ENCODE measurements around the gene CACNA1A. TPM values are rescaled to one million over a fixed set of nuclear protein-coding genes. Genes with fewer than 3 reads are reported as not detected.
A peak's percentile ranks its signal among the peaks of the same experiment; 100 is the strongest.

Gene CACNA1A
- total RNA-seq, 1 donor, result 42.8 TPM

DNA sequence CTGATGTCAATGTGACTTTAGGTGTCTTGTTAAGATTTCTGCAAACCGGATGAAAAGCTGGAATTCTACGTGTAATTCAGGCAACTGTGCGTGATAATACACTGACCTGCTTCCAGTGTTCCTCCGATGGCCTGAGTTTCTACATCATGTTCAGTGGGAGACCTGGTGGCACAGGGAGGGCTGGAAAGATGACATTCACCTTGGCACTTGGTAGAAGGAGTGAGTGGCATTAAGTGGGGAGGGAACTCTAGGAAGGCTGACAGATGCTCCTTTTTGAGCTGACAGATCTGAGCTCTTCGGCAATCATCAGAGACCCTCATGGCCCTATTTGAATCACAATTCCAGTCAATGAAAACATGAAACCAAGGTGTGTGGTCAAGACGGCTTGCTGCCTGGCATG is 4.0 kb downstream of the CACNA1A start:
- no peak overlapping the region for H3K4me3 ChIP-seq (ENCODE audit: low read depth, low read length)
- TF ChIP-seq, protein P1, sequence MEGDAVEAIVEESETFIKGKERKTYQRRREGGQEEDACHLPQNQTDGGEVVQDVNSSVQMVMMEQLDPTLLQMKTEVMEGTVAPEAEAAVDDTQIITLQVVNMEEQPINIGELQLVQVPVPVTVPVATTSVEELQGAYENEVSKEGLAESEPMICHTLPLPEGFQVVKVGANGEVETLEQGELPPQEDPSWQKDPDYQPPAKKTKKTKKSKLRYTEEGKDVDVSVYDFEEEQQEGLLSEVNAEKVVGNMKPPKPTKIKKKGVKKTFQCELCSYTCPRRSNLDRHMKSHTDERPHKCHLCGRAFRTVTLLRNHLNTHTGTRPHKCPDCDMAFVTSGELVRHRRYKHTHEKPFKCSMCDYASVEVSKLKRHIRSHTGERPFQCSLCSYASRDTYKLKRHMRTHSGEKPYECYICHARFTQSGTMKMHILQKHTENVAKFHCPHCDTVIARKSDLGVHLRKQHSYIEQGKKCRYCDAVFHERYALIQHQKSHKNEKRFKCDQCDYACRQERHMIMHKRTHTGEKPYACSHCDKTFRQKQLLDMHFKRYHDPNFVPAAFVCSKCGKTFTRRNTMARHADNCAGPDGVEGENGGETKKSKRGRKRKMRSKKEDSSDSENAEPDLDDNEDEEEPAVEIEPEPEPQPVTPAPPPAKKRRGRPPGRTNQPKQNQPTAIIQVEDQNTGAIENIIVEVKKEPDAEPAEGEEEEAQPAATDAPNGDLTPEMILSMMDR (IDR thresholded peaks at IDR 0.05; ENCODE audit: insufficient read depth, low read length), result no peak
- DNase-seq (ENCODE audit: low read depth), result no peak

DNA sequence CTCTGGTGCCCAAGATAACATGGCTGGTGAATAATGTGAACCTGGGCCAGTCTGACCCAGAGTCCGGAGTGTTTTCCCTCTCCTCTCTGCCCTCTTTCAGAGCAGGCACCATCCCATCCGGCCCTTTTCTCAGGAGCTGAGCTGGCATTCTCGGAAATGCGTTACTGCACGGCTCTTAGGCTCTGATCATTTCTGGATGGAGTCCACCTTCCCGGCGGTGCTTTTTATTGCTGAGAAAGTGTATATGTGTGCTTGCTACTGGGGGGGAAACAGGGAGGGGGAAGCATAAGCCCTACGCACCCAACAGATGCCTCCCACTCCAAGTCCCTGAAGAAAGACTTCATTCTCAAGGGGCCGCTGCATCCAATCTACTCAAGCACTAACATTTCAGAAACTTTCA is 6.6 kb downstream of the CACNA1A start:
- TF ChIP-seq, protein P1 (IDR thresholded peaks at IDR 0.05; ENCODE audit: insufficient read depth, low read length), result no peak
- H3K4me3 ChIP-seq (ENCODE audit: low read depth, low read length), result no peak overlapping the region
- no peak for DNase-seq (ENCODE audit: low read depth)

DNA sequence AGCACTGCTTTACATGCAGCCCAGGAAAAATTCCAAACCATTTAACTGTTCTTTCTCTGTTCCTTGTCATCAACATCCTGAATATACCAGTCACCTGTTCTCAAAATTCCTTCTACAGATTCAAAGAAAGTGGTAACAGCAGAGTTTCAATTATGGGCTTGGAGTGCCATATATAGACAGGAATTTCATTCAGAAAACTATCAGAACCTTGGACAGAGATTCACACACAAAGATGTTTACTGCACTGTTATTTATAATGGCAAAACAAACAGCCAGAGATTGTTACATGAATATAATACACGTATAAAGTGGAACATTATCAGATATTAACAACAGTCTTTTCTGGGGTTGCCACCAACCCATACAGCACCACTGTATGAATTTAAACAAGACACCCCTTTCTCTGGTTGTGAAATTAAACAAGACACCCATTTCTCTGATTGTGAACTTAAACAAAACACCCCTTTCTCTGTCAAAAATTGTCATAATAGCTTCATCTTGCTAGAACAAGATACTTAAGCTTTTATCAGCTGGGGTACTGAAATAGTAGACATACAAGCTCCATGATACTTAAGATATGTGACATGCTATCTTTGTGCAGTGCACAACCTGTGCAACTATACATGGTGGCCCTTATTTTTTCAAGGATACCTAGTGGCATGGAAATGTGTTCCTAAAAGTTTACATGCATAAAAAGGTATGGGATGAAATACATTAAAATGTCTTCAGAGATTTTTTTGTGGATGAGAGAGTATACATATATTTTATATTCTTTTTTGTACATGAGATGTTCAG is 12.6 kb downstream of the CACNA1A start:
- peak; percentile 19 for DNase-seq (ENCODE audit: low read depth)
- TF ChIP-seq, protein P1 (IDR thresholded peaks at IDR 0.05; ENCODE audit: insufficient read depth, low read length), result no peak
- no peak overlapping the region for H3K4me3 ChIP-seq (ENCODE audit: low read depth, low read length)

GRCh38 chr19:13492128-13492527 is 14.2 kb downstream of the CACNA1A start:
- TF ChIP-seq, protein P1 (IDR thresholded peaks at IDR 0.05; ENCODE audit: insufficient read depth, low read length), result no peak
- H3K4me3 ChIP-seq (ENCODE audit: low read depth, low read length), result no peak overlapping the region
- peak; percentile 92 for DNase-seq (ENCODE audit: low read depth)

DNA sequence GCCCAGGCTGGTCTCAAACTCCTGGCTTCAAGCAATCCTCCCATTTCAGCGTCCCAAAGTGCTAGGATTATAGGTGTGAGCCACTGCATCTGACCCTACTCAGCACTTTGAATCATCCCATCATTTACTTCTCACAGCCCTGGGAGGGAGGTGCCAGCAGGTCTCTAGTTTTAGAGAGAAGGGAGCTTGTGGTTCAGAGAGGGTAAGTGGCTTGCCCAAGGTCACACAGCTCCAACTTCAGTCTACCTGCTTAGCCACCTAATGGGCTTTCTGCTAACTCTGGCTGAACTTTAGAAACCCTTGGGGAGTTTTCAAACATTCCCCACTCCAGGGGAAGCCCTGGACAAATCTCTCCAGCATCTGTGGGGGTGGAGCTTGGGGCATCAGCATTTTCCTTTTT is 18.3 kb downstream of the CACNA1A start:
- TF ChIP-seq, protein P1 (IDR thresholded peaks at IDR 0.05; ENCODE audit: insufficient read depth, low read length), result no peak
- H3K4me3 ChIP-seq (ENCODE audit: low read depth, low read length), result no peak overlapping the region
- no peak for DNase-seq (ENCODE audit: low read depth)

GRCh38 chr19:13484166-13484565 is 22.1 kb downstream of the CACNA1A start:
- TF ChIP-seq, protein P1 (IDR thresholded peaks at IDR 0.05; ENCODE audit: insufficient read depth, low read length), result no peak
- DNase-seq (ENCODE audit: low read depth), result no peak
- H3K4me3 ChIP-seq (ENCODE audit: low read depth, low read length), result no peak overlapping the region

GRCh38 chr19:13483215-13483614 is 23.1 kb downstream of the CACNA1A start:
- TF ChIP-seq, protein P1 (IDR thresholded peaks at IDR 0.05; ENCODE audit: insufficient read depth, low read length), result no peak
- no peak for DNase-seq (ENCODE audit: low read depth)
- H3K4me3 ChIP-seq (ENCODE audit: low read depth, low read length), result no peak overlapping the region

Data from fibroblast of the aortic adventitia (primary cell).